Keratinocyte (primary cell): ENCODE data around the gene TMEM208. TPM values are rescaled to one million over a fixed set of nuclear protein-coding genes. Genes with fewer than 3 reads are reported as not detected.

Experiments
- DNase-seq: peaks from one replicate; pipeline ENCODE4 v3.0.0-alpha.2; 2011; ENCODE audit warnings: low read depth, missing footprints, low spot score
- FAIRE-seq: peaks from 2 replicates; lab custom pipeline; 2011; peaks lifted over from hg19 to GRCh38; lab: Jason Lieb, UNC
- H2AFZ ChIP-seq: 2 replicates; pipeline ENCODE4 v1.6.0; 2012; ENCODE audit warnings: low read length, control low read depth, inconsistent platforms; ENCODE audit not compliant: control insufficient read depth
- H3K27ac ChIP-seq: 2 replicates; pipeline ENCODE4 v1.5.1; 2011; ENCODE audit warnings: low read length; ENCODE audit not compliant: control insufficient read depth, insufficient read depth
- H3K27me3 ChIP-seq: 3 replicates; pipeline ENCODE4 v1.6.0; 2011; ENCODE audit warnings: low read length; ENCODE audit not compliant: control insufficient read depth, insufficient read depth; ENCODE audit errors: extremely low read depth
- H3K36me3 ChIP-seq, 2 experiments: 2 replicates in 1 of 2; 3 replicates in 1 of 2; pipeline ENCODE4 v1.5.1; 2011; ENCODE audit warnings: low read length in 2 of 2, mild to moderate bottlenecking in 1 of 2; ENCODE audit not compliant: control insufficient read depth in 2 of 2, insufficient read depth in 2 of 2; ENCODE audit errors: extremely low read depth in 1 of 2
- H3K4me1 ChIP-seq: 3 replicates; pipeline ENCODE4 v1.5.1; 2011; ENCODE audit warnings: low read length; ENCODE audit not compliant: control insufficient read depth, insufficient read depth; ENCODE audit errors: extremely low read depth
- H3K4me2 ChIP-seq: 3 replicates; pipeline ENCODE4 v1.6.0; 2011; ENCODE audit warnings: low read depth, low read length; ENCODE audit not compliant: control insufficient read depth, insufficient read depth; ENCODE audit errors: extremely low read depth
- H3K4me3 ChIP-seq, 3 experiments: fragments of 200-600 bp in 1 of 3; sonication (generic) in 1 of 3; 2 replicates in 2 of 3; 3 replicates in 1 of 3; pipeline ENCODE4 v1.5.1; 2011 to 2016; ENCODE audit warnings: low read length in 3 of 3, mild to moderate bottlenecking in 3 of 3, control low read depth in 2 of 3, inconsistent platforms in 1 of 3, low read depth in 1 of 3, mixed read lengths in 1 of 3, mixed run types in 1 of 3, moderate library complexity in 1 of 3; ENCODE audit not compliant: control insufficient read depth in 2 of 3, insufficient read depth in 2 of 3; ENCODE audit errors: extremely low read depth in 1 of 3
- H3K79me2 ChIP-seq: 2 replicates; pipeline ENCODE4 v1.6.0; 2012; ENCODE audit warnings: low read length; ENCODE audit not compliant: control insufficient read depth, insufficient read depth
- H3K9ac ChIP-seq: 3 replicates; pipeline ENCODE4 v1.6.0; 2011; ENCODE audit warnings: low read length; ENCODE audit not compliant: control insufficient read depth, insufficient read depth; ENCODE audit errors: extremely low read depth
- H3K9me1 ChIP-seq: 3 replicates; pipeline ENCODE4 v1.6.0; 2011; ENCODE audit warnings: low read length; ENCODE audit not compliant: control insufficient read depth, insufficient read depth; ENCODE audit errors: extremely low read depth
- H3K9me3 ChIP-seq: 2 replicates; pipeline ENCODE4 v1.5.1; 2012; ENCODE audit warnings: low read depth, low read length; ENCODE audit not compliant: control insufficient read depth
- H4K20me1 ChIP-seq: 3 replicates; pipeline ENCODE4 v1.6.0; 2011; ENCODE audit warnings: low read length; ENCODE audit not compliant: control insufficient read depth, insufficient read depth; ENCODE audit errors: extremely low read depth
- CTCF ChIP-seq, 3 experiments: IDR thresholded peaks in 1 of 3; conservative IDR thresholded peaks in 1 of 3; optimal IDR thresholded peaks in 1 of 3; 2 replicates in 2 of 3; 3 replicates in 1 of 3; pipeline versions ENCODE3 to v1.5.1; 2011; ENCODE audit warnings: low read length in 3 of 3, mild to moderate bottlenecking in 3 of 3, moderate library complexity in 2 of 3, control low read depth in 1 of 3, inconsistent platforms in 1 of 3; ENCODE audit not compliant: insufficient read depth in 2 of 3; ENCODE audit errors: extremely low read depth in 1 of 3
- EZH2 ChIP-seq: IDR thresholded peaks from one replicate; pipeline ENCODE4 v1.6.1; 2012; ENCODE audit warnings: inconsistent platforms, mild to moderate bottlenecking, low read length, moderate library complexity
- dilution Hi-C: fragments of 300-500 bp; cut with MboI; formaldehyde crosslinking; loops from one replicate; pipeline ENCODE4 v1.7.0; 2020; ENCODE audit warnings: low sequenced_read_pairs; ENCODE audit not compliant: extremely low pct_ligation_motif_present
- polyA plus RNA-seq, 5 experiments: library from polyadenylated mRNA; depleted of rRNA in 3 of 5; stranded (reverse) in 3 of 5; stranded (forward) in 1 of 5; unstranded in 1 of 5; fragments of >200 nt; gene quantifications; 1 replicate in 1 of 5; 2 replicates in 3 of 5; 3 replicates in 1 of 5; pipeline versions ENCODE4 v1.2.1 to v1.2.3, GENCODE V29; 2011 to 2012; ENCODE audit warnings: missing spikeins in 2 of 5, low read depth in 1 of 5, low replicate concordance in 1 of 5

The TMEM208 gene
- polyA plus RNA-seq, 1 donor (not counting 4 experiments of a cell fraction or from before 2014, with no cell fraction given): 44.9 TPM

DNA sequence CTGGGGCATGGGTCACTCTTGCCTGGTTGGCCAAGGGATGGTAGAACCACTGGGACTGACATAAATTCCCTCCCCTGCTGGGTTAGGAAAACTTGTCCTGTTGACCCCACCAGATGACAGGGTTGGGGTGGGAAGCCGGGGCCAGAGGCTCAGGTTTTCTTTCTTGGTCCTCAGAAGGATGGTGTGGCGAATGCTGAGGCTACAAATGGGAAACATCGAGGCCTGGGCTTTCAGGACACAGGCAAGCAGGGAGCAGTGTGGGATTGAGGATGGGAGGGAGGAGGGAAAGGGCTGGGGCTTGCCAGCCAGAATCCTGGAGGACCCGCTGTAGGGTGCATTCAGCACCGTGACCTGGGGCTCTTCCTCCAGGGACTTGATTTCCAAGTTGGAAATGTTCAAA, 37.9 kb downstream of the TMEM208 start:
- no peak for TF ChIP-seq EZH2
- no peak for TF ChIP-seq CTCF (optimal IDR thresholded peaks at IDR 0.05 in 1 of 3, IDR thresholded peaks at IDR 0.05 in 1 of 3, conservative IDR thresholded peaks at IDR 0.05 in 1 of 3; ENCODE audit: extremely low read depth in 1 of 3, insufficient read depth in 2 of 3, low read length in 3 of 3)

DNA sequence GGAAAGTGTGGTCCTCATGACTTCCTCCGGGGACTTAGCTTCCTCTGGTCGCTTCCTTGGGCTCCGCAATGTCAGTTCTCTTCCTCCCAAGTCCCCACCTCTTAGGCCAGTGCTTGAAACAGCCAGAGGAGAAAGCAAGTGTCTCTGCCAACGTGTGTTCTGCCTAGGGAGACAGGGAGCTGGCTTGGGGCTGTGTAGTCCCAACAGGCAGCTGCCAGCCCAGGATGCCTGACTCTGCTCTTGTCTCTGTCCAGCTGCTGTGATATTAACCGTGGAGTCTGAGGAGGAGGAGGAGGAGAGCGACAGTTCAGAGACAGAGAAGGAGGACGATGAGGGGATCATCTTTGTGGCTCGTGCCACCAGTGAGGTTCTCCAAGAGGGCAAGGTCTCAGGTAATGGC, 38.9 kb downstream of the TMEM208 start:
- no peaks in the 10 kb centered on the region for H3K79me2 ChIP-seq
- no peak overlapping the region for H2AFZ ChIP-seq
- FAIRE-seq: no peak
- H3K4me3 ChIP-seq: no peak overlapping the region
- H3K4me1 ChIP-seq: no peaks in the 10 kb centered on the region
- H3K4me2 ChIP-seq: no peak overlapping the region
- no peaks in the 10 kb centered on the region for H3K9me1 ChIP-seq
- H3K27me3 ChIP-seq: peaks cover 24% of the 10 kb centered on the region
- H4K20me1 ChIP-seq: no peaks in the 10 kb centered on the region
- no peak for DNase-seq
- H3K9ac ChIP-seq: no peak overlapping the region
- dilution Hi-C loops: no loop called here
- TF ChIP-seq EZH2: no peak
- H3K9me3 ChIP-seq: no peaks in the 10 kb centered on the region
- H3K27ac ChIP-seq: no peak overlapping the region
- H3K36me3 ChIP-seq: no peaks in the 10 kb centered on the region

More for the DNA sequence above, 37.9 kb downstream of the TMEM208 start:
- Histone ChIP-seq H3K4me2 (no peak overlapping the region), H3K4me3 (no peak overlapping the region), H3K9ac (no peak overlapping the region), H3K4me1 (no peaks in the 10 kb centered on the region), H4K20me1 (no peaks in the 10 kb centered on the region), H3K36me3 (no peaks in the 10 kb centered on the region), H3K9me1 (no peaks in the 10 kb centered on the region), H3K27ac (no peak overlapping the region), H3K79me2 (no peaks in the 10 kb centered on the region), H3K9me3 (no peaks in the 10 kb centered on the region), H2AFZ (no peak overlapping the region), H3K27me3 (peaks cover 24% of the 10 kb centered on the region)
- FAIRE-seq (no peak), DNase-seq (no peak)
- dilution Hi-C loops: no loop called here

DNA sequence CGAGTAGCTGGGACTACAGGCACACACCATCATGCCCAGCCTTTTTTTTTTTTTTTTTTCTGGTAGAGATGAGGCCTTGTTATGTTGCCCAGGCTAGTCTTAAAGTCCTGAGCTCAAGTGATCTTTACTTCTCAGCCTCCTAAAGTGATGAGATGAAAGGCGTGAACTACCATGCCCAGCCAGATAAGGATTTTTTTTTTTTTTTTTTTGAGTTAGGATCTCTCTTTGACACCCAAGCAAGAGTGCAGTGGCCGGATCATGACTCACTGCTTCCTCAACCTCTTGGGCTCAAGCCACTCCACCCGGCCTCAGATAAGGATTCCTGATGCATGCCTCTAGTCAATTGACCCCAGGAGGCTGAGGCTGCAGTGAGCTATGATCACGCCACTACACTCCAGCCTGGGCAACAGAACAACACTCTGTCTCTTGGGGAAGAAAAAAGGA, 41.2 kb downstream of the TMEM208 start:
- H3K27me3 ChIP-seq: peaks cover 24% of the 10 kb centered on the region

More for the DNA sequence above, 41.2 kb downstream of the TMEM208 start:
- no peaks in the 10 kb centered on the region for H3K4me1 ChIP-seq
- H3K9me3 ChIP-seq: no peaks in the 10 kb centered on the region
- no peak for FAIRE-seq
- H3K9ac ChIP-seq: no peak overlapping the region
- DNase-seq: no peak
- no peaks in the 10 kb centered on the region for H3K79me2 ChIP-seq
- H3K4me3 ChIP-seq: no peak overlapping the region
- H3K9me1 ChIP-seq: no peaks in the 10 kb centered on the region
- H3K4me2 ChIP-seq: no peak overlapping the region
- dilution Hi-C loops: no loop called here
- no peaks in the 10 kb centered on the region for H3K36me3 ChIP-seq
- H4K20me1 ChIP-seq: no peaks in the 10 kb centered on the region
- H2AFZ ChIP-seq: no peak overlapping the region
- H3K27ac ChIP-seq: no peak overlapping the region
- TF ChIP-seq CTCF (optimal IDR thresholded peaks at IDR 0.05 in 1 of 3, IDR thresholded peaks at IDR 0.05 in 1 of 3, conservative IDR thresholded peaks at IDR 0.05 in 1 of 3; ENCODE audit: extremely low read depth in 1 of 3, insufficient read depth in 2 of 3, low read length in 3 of 3) (no peak), EZH2 (no peak)
